HG02981 (cell line): ENCODE measurements around the gene UBE2E1.

Experiments used
- ATAC-seq: cut with Tn5 transposase; IDR thresholded peaks from one replicate; pipeline ENCODE4 v1.9.1; 2021; ENCODE audit warnings: mild to moderate bottlenecking, moderate library complexity; ENCODE audit not compliant: unreplicated experiment

The UBE2E1 gene

GRCh38 chr3:23819599-23820360, 14.0 kb downstream of the UBE2E1 start:
- peak; percentile 47 for ATAC-seq

DNA sequence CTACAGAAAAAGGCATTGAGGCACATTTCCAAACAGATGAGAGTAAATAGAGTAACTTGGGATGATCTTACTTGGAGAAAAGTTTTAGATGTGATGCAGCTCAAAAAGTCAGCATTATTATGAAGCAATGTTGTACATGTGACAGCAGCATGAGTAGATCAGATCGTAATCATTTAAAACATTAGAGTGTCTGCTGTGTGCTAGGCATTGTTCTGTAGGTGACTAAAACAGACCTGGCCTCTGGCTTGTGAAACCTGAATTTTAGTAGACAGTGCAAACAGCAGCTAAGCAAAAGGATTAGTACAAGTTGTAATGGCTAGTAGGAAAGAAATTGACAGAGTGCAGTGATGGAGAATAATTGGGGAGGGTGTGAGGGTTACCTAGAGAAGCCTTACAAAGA, 15.1 kb downstream of the UBE2E1 start:
- ATAC-seq: no peak

GRCh38 chr3:23821858-23822257, 16.1 kb downstream of the UBE2E1 start:
- ATAC-seq: no peak

- ATAC-seq: no peak
Observed at GRCh38 chr3:23822559-23822958, 16.8 kb downstream of the UBE2E1 start.

- no peak for ATAC-seq
Observed at GRCh38 chr3:23823620-23824019, 17.9 kb downstream of the UBE2E1 start.

- no peak for ATAC-seq
Observed at GRCh38 chr3:23824699-23825444, 19.1 kb downstream of the UBE2E1 start.

DNA sequence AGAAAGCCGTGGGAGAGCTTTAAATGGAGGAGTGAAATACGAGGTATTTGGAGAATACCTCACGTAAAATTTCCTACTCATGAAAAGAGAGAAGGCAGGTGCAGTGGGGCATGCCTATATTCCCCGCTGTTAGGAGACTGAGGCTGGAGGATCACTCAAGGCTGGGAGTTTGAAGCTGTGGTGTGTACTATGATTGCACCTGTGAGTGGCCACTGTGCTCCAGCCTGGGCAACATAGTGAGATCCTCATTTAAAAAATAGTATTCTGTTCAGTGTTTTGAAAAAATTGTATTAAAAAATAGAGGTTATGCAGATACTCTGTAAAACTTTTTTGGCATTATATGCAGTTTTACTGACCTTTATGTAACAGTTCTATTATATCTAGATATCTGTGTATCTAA, 20.0 kb downstream of the UBE2E1 start:
- no peak for ATAC-seq

- no peak for ATAC-seq
Observed at GRCh38 chr3:23826382-23827064, 20.8 kb downstream of the UBE2E1 start.

GRCh38 chr3:23829242-23829934, 23.6 kb downstream of the UBE2E1 start:
- peak; percentile 59 for ATAC-seq

DNA sequence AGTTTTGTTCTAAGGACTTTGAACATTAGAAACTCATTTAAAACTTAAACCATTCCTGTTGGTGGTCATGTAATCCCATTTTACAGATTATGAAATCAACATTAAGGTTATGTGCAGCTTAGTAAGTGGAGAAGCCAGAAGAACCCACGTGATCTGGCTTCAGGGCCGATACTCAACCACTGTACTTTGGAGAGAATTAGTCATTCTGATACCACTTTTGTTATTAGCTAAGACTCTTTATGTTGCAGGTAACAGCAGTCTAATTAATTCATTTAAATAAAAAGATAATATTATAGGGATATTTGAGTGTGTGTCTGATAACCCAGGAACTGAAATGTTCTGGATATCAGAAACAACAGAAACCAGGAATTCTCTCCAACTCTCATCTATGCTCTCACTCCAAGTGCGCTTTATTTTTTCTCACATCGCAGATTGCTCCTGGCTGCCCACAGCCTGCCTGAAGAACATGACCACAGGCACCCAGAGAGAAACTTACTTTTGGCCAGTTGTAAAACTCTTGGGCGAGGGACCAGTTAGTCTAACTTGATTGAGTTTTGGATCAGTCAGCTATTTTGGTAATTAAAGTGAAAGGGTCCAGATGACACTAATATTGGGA, 25.2 kb downstream of the UBE2E1 start:
- peak; percentile 84 for ATAC-seq

- ATAC-seq: no peak
Observed at GRCh38 chr3:23831517-23832394, 26.0 kb downstream of the UBE2E1 start.

DNA sequence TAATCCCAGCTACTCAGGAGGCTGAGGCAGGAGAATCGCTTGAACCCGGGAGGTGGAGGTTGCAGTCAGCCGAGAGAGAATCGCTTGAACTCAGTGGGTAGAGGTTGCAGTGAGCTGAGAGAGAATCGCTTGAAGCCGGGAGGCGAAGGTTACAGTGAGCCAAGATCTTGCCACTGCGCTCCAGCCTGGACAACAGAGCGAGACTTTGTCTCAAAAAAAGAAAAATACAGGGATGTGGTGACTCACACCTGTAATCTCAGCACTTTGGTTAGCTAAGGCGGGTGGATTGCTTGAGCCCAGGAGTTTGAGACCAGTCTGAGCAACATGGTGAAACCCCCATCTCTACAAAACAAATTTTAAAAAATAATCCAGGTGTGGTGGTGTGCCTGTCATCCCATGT, 26.8 kb downstream of the UBE2E1 start:
- no peak for ATAC-seq

- ATAC-seq: no peak
Observed at GRCh38 chr3:23834082-23834870, 28.5 kb downstream of the UBE2E1 start.

GRCh38 chr3:23835087-23835486, 29.3 kb downstream of the UBE2E1 start:
- no peak for ATAC-seq

- no peak for ATAC-seq
Observed at GRCh38 chr3:23835802-23836201, 30.0 kb downstream of the UBE2E1 start.

DNA sequence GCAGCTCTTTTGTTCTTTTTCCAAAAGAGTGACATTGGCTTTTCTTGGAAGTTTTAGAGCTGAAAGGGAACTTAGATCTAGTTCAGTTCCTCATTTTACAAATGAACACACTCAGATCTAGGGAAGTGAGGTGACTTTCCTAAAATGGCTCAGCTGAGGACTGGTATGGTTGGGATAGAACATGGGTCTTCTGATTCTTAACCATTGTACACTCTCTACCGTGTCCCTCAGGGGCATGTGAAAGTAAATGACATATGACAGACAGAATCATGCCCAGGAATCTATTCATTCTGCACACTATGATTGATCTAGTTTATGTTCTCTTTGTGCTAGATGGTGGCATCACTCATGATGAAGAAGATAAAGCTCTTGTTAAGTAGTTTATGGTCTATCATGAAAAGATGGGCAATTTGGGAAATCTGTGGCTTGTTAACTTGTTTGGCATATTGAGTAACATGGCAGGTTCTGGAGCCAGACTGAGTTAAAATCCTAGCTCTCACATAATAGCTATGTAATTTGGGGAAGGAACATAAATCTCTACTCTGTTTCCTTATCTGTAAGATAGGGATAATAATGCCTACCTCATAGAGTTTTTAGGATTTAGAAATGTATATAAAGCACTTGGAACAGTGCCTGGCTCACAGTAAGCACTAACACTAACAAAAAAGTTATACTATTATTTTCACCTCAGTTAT, 30.9 kb downstream of the UBE2E1 start:
- ATAC-seq: no peak

DNA sequence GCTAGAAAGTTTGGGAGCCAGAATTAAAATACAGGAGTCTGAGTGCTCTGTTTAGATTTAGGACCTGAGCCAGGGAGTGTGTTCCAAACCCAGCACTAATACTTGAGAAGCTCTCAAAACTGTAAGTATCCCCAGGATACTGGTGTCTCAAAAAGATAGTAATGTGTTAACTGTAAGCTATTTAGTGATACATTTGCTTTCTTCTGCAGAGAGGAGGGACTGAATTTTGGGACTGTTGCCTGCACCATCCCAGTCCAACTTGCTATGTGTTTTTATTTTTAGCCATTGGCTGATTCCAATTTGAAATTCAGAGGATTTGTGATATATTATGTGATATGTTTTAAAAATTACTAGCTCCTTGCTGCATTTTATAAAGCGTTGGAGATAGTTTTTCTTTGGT, 31.5 kb downstream of the UBE2E1 start:
- ATAC-seq: no peak

GRCh38 chr3:23837691-23838090, 31.9 kb downstream of the UBE2E1 start:
- no peak for ATAC-seq
